ENCODE data around the gene LHFPL2. TPM values are rescaled to one million over a fixed set of nuclear protein-coding genes. Genes with fewer than 3 reads are reported as not detected.
"Not testable (repeated sequence)": the region's sequence is repeated elsewhere in the genome, so short reads cannot be mapped to it uniquely, and the experiment has no call there.

The LHFPL2 gene
- polyA plus RNA-seq, 2 donors, result 0.84 to 1.4 TPM

DNA sequence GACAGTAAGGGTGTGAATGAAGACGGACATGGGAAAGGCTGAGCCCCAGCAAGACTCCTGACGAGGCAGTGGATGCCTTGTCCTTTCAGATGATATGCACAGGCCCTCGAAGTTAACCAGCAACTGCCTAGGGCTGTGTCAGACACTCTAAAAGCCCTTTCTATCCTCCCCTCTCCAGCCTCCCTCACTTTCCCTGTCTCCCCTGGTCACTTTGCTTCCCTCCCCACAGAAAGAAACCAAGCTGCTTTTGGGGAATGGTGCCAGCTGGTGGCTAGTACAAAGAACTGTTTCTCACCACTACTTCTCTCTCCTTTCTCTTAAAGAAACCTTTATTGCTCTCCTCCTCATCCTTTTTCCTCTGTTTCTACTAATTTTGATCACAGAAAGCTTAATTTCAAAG, 21.4 kb downstream of the LHFPL2 start:
- WGBS, 2 donors, result 76 to 85% methylated on average over 3 of the region's 3 CpGs
- Histone ChIP-seq H3K9me3 (ENCODE audit: control insufficient read depth in 2 of 2, insufficient read depth in 1 of 2, low read depth in 1 of 2, low read length in 1 of 2) (no peaks in the 10 kb centered on the region), H3K4me1 (ENCODE audit: control insufficient read depth in 2 of 2, insufficient read depth in 2 of 2, low read length in 1 of 2) (no peaks in the 10 kb centered on the region), H3K4me3 (ENCODE audit: low read depth in 1 of 2, low read length in 2 of 2) (no peak overlapping the region), H3K36me3 (ENCODE audit: control insufficient read depth in 2 of 2, insufficient read depth in 2 of 2, low read length in 1 of 2) (no peaks in the 10 kb centered on the region), H3K27ac (ENCODE audit: low read depth in 2 of 2, low read length in 1 of 2) (no peak overlapping the region), H3K27me3 (ENCODE audit: control insufficient read depth in 1 of 2, insufficient read depth in 2 of 2, low read length in 2 of 2) (no peaks in the 10 kb centered on the region)

DNA sequence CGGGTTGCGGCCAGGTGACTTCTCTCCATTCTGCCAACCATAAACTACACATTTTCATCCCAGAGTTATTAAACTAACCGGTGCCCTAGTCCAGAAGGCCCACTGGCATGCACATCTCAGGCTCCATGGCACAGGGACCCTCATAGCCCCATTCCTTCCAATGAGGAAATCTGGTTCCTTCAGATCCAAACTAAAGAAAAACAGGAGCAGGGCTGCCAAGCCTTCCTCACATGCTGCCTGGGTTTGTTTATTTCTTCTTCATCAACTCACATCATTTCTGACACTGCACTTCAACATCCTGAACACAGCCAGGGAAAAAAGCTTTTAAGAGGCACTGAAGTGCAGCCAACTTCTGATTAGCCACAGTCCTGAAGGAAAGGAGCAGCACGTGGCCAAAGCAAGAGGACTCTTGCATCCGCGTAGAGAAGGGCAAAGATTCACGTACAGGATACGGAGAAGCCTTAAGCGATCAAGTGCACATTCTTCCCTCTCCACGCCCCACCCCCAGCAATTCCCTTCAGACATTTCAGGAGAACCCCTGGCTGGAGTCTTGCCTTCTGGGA, 22.5 kb downstream of the LHFPL2 start:
- H3K27me3 ChIP-seq (ENCODE audit: control insufficient read depth in 1 of 2, insufficient read depth in 2 of 2, low read length in 2 of 2), result no peaks in the 10 kb centered on the region
- no peaks in the 10 kb centered on the region for H3K36me3 ChIP-seq (ENCODE audit: control insufficient read depth in 2 of 2, insufficient read depth in 2 of 2, low read length in 1 of 2)
- H3K9me3 ChIP-seq (ENCODE audit: control insufficient read depth in 2 of 2, insufficient read depth in 1 of 2, low read depth in 1 of 2, low read length in 1 of 2), result no peaks in the 10 kb centered on the region
- no peak overlapping the region for H3K27ac ChIP-seq (ENCODE audit: low read depth in 2 of 2, low read length in 1 of 2)
- no peak overlapping the region for H3K4me3 ChIP-seq (ENCODE audit: low read depth in 1 of 2, low read length in 2 of 2)
- 71 to 75% methylated on average over 10 of the region's 10 CpGs for WGBS, 2 donors
- peaks cover 0 to 2% of the 10 kb centered on the region in 2 donors for H3K4me1 ChIP-seq (ENCODE audit: control insufficient read depth in 2 of 2, insufficient read depth in 2 of 2, low read length in 1 of 2)

DNA sequence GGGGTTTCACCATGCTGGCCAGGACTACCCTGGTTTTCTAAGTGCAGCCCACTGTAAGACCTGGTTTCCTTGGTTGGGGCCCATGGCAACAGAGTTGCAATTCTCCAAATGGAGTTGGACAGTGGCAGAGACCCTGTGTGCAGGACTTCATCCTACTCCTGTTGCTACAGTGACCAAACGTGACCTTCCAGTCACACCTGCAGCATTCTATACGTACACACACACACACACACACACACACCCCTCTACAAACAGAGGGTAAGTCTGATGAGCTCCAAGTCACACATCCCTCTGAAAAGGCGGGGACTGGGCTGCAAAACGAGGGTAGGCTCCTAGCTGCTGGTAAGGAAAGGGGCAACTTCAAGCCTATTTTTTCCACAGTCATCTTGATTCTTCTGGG, 23.6 kb downstream of the LHFPL2 start:
- Histone ChIP-seq H3K9me3 (ENCODE audit: control insufficient read depth in 2 of 2, insufficient read depth in 1 of 2, low read depth in 1 of 2, low read length in 1 of 2) (peaks cover 3% of the 10 kb centered on the region in 2 donors), H3K4me3 (ENCODE audit: low read depth in 1 of 2, low read length in 2 of 2) (no peak overlapping the region), H3K27ac (ENCODE audit: low read depth in 2 of 2, low read length in 1 of 2) (no peak overlapping the region), H3K4me1 (ENCODE audit: control insufficient read depth in 2 of 2, insufficient read depth in 2 of 2, low read length in 1 of 2) (peaks cover 0 to 3% of the 10 kb centered on the region in 2 donors), H3K27me3 (ENCODE audit: control insufficient read depth in 1 of 2, insufficient read depth in 2 of 2, low read length in 2 of 2) (no peaks in the 10 kb centered on the region), H3K36me3 (ENCODE audit: control insufficient read depth in 2 of 2, insufficient read depth in 2 of 2, low read length in 1 of 2) (no peaks in the 10 kb centered on the region)
- WGBS, 2 donors, result 81 to 87% methylated on average over 4 of the region's 4 CpGs

DNA sequence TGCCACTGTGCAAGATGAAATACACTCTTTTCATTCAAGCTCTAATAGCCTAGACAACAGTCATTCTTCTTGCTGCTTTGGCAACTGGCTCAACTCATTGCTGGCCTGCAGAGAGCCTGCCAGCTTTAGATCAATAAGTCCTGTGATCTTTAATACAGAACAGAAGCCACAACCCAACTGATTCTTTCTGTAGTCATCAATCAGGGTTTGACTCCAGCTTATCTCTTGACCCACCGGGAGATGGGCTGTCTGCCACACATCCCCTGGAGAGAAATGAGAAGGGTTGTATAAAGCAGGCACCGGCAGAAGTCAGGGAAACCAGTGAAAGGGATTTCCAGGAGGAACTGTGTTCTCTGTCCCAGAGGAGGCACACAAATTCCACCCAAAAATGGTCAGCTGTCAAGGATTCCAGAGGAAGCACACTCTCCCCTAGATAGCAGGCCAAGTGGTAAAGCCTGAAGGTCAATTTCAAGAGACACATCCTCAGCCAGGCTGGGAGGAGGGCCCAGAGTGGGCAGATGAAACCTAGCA, 24.5 kb downstream of the LHFPL2 start:
- Histone ChIP-seq H3K4me3 (ENCODE audit: low read depth in 1 of 2, low read length in 2 of 2) (no peak overlapping the region), H3K27ac (ENCODE audit: low read depth in 2 of 2, low read length in 1 of 2) (peak overlapping the region in 1 of 2 donors; percentile 22), H3K27me3 (ENCODE audit: control insufficient read depth in 1 of 2, insufficient read depth in 2 of 2, low read length in 2 of 2) (no peaks in the 10 kb centered on the region), H3K4me1 (ENCODE audit: control insufficient read depth in 2 of 2, insufficient read depth in 2 of 2, low read length in 1 of 2) (peaks cover 0 to 3% of the 10 kb centered on the region in 2 donors), H3K9me3 (ENCODE audit: control insufficient read depth in 2 of 2, insufficient read depth in 1 of 2, low read depth in 1 of 2, low read length in 1 of 2) (peaks cover 3% of the 10 kb centered on the region in 2 donors), H3K36me3 (ENCODE audit: control insufficient read depth in 2 of 2, insufficient read depth in 2 of 2, low read length in 1 of 2) (no peaks in the 10 kb centered on the region)
- WGBS, 2 donors, result 45 to 58% methylated on average over 2 of the region's 2 CpGs

DNA sequence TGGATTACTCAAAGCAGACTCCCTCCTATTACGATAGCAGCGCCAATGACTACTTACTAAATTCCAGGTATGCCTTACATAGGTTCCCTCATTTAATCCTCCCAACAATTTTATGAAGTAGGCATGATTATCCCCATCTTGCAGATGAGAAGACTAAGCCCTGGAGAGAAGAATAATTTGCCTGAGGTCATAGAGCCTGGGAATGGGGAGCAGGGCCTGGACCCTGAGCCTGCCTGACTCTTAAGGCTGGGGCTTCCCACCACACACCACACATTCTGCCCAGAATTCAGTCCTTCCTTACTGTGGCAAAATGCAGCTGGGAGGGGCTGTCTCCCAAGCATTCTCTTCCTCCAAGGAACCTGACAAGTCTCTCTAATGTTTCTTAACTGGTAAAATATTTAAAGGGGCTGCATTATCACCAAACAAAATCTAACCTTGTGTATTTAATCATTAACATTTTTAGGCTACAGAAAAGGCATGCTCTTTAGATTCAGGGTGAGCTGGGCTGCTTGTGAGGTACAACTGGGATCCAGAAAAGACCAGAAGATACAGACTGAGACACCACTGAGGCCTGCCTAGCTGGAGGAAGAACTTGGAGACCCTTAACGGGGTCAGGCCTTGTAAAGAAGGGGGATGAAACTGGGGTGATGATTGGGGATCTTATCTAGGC, 26.1 kb downstream of the LHFPL2 start:
- Histone ChIP-seq H3K9me3 (ENCODE audit: control insufficient read depth in 2 of 2, insufficient read depth in 1 of 2, low read depth in 1 of 2, low read length in 1 of 2) (peaks cover 3% of the 10 kb centered on the region in 2 donors), H3K27me3 (ENCODE audit: control insufficient read depth in 1 of 2, insufficient read depth in 2 of 2, low read length in 2 of 2) (no peaks in the 10 kb centered on the region), H3K36me3 (ENCODE audit: control insufficient read depth in 2 of 2, insufficient read depth in 2 of 2, low read length in 1 of 2) (peaks cover 0 to 3% of the 10 kb centered on the region in 2 donors), H3K27ac (ENCODE audit: low read depth in 2 of 2, low read length in 1 of 2) (no peak overlapping the region), H3K4me1 (ENCODE audit: control insufficient read depth in 2 of 2, insufficient read depth in 2 of 2, low read length in 1 of 2) (peaks cover 0 to 3% of the 10 kb centered on the region in 2 donors), H3K4me3 (ENCODE audit: low read depth in 1 of 2, low read length in 2 of 2) (no peak overlapping the region)
- WGBS, 2 donors, result 90% methylated on average over 3 of the region's 3 CpGs

DNA sequence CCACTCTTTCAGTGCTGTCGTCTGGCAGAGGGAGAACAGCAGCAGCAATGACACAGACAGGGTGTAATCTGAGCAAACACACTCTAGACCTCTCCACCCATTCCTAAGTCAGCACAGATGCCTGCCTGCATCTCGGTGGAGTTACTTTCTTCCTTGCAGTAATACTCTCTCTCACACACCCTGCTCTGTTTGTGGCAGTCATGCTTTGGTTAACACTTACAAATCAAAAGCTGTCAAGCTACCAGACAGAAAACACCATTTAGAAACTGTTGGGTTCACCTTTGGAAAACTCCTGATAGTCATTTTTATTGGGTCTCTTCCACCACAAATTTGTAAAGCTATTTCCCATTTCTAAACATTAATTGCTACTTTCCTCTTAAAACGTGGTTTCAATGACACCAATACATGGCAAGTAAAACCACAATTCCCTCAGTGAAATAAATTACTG, 27.3 kb downstream of the LHFPL2 start:
- Histone ChIP-seq H3K27ac (ENCODE audit: low read depth in 2 of 2, low read length in 1 of 2) (no peak overlapping the region), H3K36me3 (ENCODE audit: control insufficient read depth in 2 of 2, insufficient read depth in 2 of 2, low read length in 1 of 2) (peaks cover 0 to 3% of the 10 kb centered on the region in 2 donors), H3K9me3 (ENCODE audit: control insufficient read depth in 2 of 2, insufficient read depth in 1 of 2, low read depth in 1 of 2, low read length in 1 of 2) (peaks cover 3% of the 10 kb centered on the region in 2 donors), H3K27me3 (ENCODE audit: control insufficient read depth in 1 of 2, insufficient read depth in 2 of 2, low read length in 2 of 2) (no peaks in the 10 kb centered on the region), H3K4me1 (ENCODE audit: control insufficient read depth in 2 of 2, insufficient read depth in 2 of 2, low read length in 1 of 2) (peaks cover 0 to 3% of the 10 kb centered on the region in 2 donors), H3K4me3 (ENCODE audit: low read depth in 1 of 2, low read length in 2 of 2) (no peak overlapping the region)
- 35 to 51% methylated on average over 3 of the region's 3 CpGs for WGBS, 2 donors

DNA sequence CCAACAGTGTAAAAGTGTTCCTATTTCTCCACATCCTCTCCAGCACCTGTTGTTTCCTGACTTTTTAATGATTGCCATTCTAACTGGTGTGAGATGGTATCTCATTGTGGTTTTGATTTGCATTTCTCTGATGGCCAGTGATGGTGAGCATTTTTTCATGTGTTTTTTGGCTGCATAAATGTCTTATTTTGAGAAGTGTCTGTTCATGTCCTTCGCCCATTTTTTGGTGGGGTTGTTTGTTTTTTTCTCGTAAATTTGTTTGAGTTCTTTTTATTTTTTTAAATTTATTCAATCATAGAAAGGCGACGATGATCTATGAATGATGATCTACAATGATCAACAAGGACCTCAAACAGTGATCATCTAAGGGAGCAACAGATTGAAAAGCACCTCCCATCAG, 28.5 kb downstream of the LHFPL2 start:
- H3K27ac ChIP-seq (ENCODE audit: low read depth in 2 of 2, low read length in 1 of 2); H3K4me1 ChIP-seq (ENCODE audit: control insufficient read depth in 2 of 2, insufficient read depth in 2 of 2, low read length in 1 of 2); H3K4me3 ChIP-seq (ENCODE audit: low read depth in 1 of 2, low read length in 2 of 2); H3K36me3 ChIP-seq (ENCODE audit: control insufficient read depth in 2 of 2, insufficient read depth in 2 of 2, low read length in 1 of 2); H3K27me3 ChIP-seq (ENCODE audit: control insufficient read depth in 1 of 2, insufficient read depth in 2 of 2, low read length in 2 of 2); H3K9me3 ChIP-seq (ENCODE audit: control insufficient read depth in 2 of 2, insufficient read depth in 1 of 2, low read depth in 1 of 2, low read length in 1 of 2): not testable (repeated sequence)
- WGBS, 2 donors, result 97 to 99% methylated on average over 4 of the region's 4 CpGs

DNA sequence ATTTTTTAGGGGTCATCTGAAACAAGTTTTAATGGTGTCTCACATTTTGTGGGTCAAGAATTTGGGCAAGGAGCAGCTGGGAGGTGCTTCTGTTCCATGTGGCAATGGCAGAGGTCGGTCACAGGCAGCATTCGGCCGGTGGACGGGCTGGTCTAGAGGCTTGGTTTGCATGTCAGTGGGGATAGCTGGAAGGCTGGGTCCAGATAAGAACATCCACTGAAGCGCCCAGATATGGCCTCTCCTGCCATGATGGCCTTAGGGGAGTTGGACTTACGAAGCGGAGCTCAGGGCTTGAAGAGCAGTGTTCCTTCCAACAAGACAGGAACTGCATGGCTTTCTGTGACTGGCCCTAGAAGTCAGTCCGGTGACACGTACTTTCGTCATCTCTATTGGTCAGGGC, 30.3 kb downstream of the LHFPL2 start:
- Histone ChIP-seq H3K27ac (ENCODE audit: low read depth in 2 of 2, low read length in 1 of 2) (no peak overlapping the region), H3K4me1 (ENCODE audit: control insufficient read depth in 2 of 2, insufficient read depth in 2 of 2, low read length in 1 of 2) (peaks cover 0 to 3% of the 10 kb centered on the region in 2 donors), H3K9me3 (ENCODE audit: control insufficient read depth in 2 of 2, insufficient read depth in 1 of 2, low read depth in 1 of 2, low read length in 1 of 2) (peaks cover 3% of the 10 kb centered on the region in 2 donors), H3K36me3 (ENCODE audit: control insufficient read depth in 2 of 2, insufficient read depth in 2 of 2, low read length in 1 of 2) (peaks cover 0 to 3% of the 10 kb centered on the region in 2 donors), H3K4me3 (ENCODE audit: low read depth in 1 of 2, low read length in 2 of 2) (no peak overlapping the region), H3K27me3 (ENCODE audit: control insufficient read depth in 1 of 2, insufficient read depth in 2 of 2, low read length in 2 of 2) (no peaks in the 10 kb centered on the region)
- 98 to 99% methylated on average over 10 of the region's 10 CpGs for WGBS, 2 donors

DNA sequence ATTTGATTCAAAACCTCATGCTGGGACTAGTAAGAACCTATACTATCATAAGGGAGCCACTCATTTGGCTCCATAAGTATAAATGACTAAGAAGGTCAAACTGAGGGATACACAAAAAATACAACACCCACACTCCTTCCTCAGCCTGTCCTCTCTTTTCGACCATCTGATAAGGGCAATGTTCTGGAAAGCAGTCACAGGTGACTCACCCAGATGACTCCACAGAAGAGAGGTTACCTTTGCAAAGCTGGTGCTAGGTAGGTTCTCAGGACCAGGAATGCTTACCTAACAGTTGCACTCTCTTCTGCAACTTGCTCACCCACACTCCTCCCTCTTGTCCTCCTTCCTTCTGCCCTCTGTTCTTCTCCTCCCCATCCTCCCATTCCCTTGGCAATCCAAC, 32.9 kb downstream of the LHFPL2 start:
- Histone ChIP-seq H3K9me3 (ENCODE audit: control insufficient read depth in 2 of 2, insufficient read depth in 1 of 2, low read depth in 1 of 2, low read length in 1 of 2) (peaks cover 3% of the 10 kb centered on the region in 2 donors), H3K36me3 (ENCODE audit: control insufficient read depth in 2 of 2, insufficient read depth in 2 of 2, low read length in 1 of 2) (peaks cover 0 to 3% of the 10 kb centered on the region in 2 donors), H3K4me3 (ENCODE audit: low read depth in 1 of 2, low read length in 2 of 2) (no peak overlapping the region), H3K27ac (ENCODE audit: low read depth in 2 of 2, low read length in 1 of 2) (no peak overlapping the region), H3K27me3 (ENCODE audit: control insufficient read depth in 1 of 2, insufficient read depth in 2 of 2, low read length in 2 of 2) (no peaks in the 10 kb centered on the region), H3K4me1 (ENCODE audit: control insufficient read depth in 2 of 2, insufficient read depth in 2 of 2, low read length in 1 of 2) (no peaks in the 10 kb centered on the region)
- 33 to 37% methylated on average over 1 of the region's 1 CpG for WGBS, 2 donors

DNA sequence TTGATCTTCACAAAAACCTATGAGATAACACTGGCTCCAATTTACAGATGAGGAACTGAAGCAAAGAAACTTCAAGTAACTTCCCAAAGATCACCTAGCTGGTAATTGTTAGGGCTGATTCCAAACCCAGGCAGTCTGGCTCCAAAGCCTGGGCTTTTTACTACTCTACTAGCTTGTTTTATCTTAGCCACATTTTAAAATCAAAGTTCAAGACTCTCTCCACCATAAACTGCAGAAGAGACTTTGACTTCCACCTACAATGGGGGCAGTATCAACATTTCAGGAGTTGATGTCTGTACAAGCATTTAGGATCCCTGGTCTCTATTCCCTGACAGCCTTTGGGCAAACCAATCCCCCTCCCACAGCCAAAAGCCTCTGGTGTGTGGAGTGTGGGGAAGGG, 33.8 kb downstream of the LHFPL2 start:
- Histone ChIP-seq H3K36me3 (ENCODE audit: control insufficient read depth in 2 of 2, insufficient read depth in 2 of 2, low read length in 1 of 2) (peaks cover 0 to 3% of the 10 kb centered on the region in 2 donors), H3K4me3 (ENCODE audit: low read depth in 1 of 2, low read length in 2 of 2) (no peak overlapping the region), H3K4me1 (ENCODE audit: control insufficient read depth in 2 of 2, insufficient read depth in 2 of 2, low read length in 1 of 2) (peaks cover 0 to 2% of the 10 kb centered on the region in 2 donors), H3K9me3 (ENCODE audit: control insufficient read depth in 2 of 2, insufficient read depth in 1 of 2, low read depth in 1 of 2, low read length in 1 of 2) (no peaks in the 10 kb centered on the region), H3K27ac (ENCODE audit: low read depth in 2 of 2, low read length in 1 of 2) (no peak overlapping the region), H3K27me3 (ENCODE audit: control insufficient read depth in 1 of 2, insufficient read depth in 2 of 2, low read length in 2 of 2) (no peaks in the 10 kb centered on the region)

Data from esophagus (tissue), 2 donors.